Measurements from ENCODE around the gene COPS7B. TPM values are rescaled to one million over a fixed set of nuclear protein-coding genes. Genes with fewer than 3 reads are reported as not detected.

Gene COPS7B
- polyA plus RNA-seq, 1 of the 3 experiments (the other 2 are of a cell fraction), result 60.5 TPM

- DNase-seq, result no peak
- H3K4me3 ChIP-seq (ENCODE audit: low read depth in 2 of 2, low read length in 1 of 2), result no peak overlapping the region
- no peaks in the 10 kb centered on the region for H3K4me1 ChIP-seq (ENCODE audit: control insufficient read depth in 1 of 2, insufficient read depth in 2 of 2, low read depth in 1 of 2, low read length in 1 of 2)
- ChIA-PET CTCF (interaction anchor here (1.9 kb wide), 1 partner anchor 20 kb away, joined by 12 read pairs; no protein-coding TSS in a partner anchor), POLR2A (no interaction called here)
- H3K27me3 ChIP-seq (ENCODE audit: insufficient read depth), result no peaks in the 10 kb centered on the region; the same call in 1 of the 2 replicates
- no peak overlapping the region for H3K4me2 ChIP-seq
- H3F3A ChIP-seq (replicated peaks; ENCODE audit: insufficient read depth), result no peaks in the 10 kb centered on the region
- 0 out of 2 replicates have a peak, but pooled peaks cover 8% of the 10 kb centered on the region for H3K9me3 ChIP-seq
- no peak overlapping the region for H3K27ac ChIP-seq (ENCODE audit: low read depth in 2 of 2, low read length in 1 of 2)
- H3K36me3 ChIP-seq (replicated peaks in 1 of 2; ENCODE audit: control insufficient read depth in 1 of 2, insufficient read depth in 2 of 2, low read length in 1 of 2), result peaks cover 9 to 28% of the 10 kb centered on the region in 2 experiments
- no peaks in the 10 kb centered on the region for H3K79me2 ChIP-seq (ENCODE audit: insufficient read depth)
- H2AFZ ChIP-seq (ENCODE audit: low read depth), result no peak overlapping the region
- no peak overlapping the region for H3K9ac ChIP-seq
- no peaks in the 10 kb centered on the region for H4K20me1 ChIP-seq (ENCODE audit: insufficient read depth)
- H3K9me2 ChIP-seq, result no peaks in the 10 kb centered on the region
- no peak for TF ChIP-seq TAF1 (IDR thresholded peaks at IDR 0.05; ENCODE audit: borderline replicate concordance, low read depth, low read length)
- TF ChIP-seq JUND (IDR thresholded peaks at IDR 0.05), result no peak
- TF ChIP-seq FOXM1 (IDR thresholded peaks at IDR 0.05; ENCODE audit: low read depth), result no peak
- TF ChIP-seq CTCF (IDR thresholded peaks at IDR 0.05), result no peak
- no peak for TF ChIP-seq TCF12 (IDR thresholded peaks at IDR 0.05)
- no peak for TF ChIP-seq REST (IDR thresholded peaks at IDR 0.05; ENCODE audit: low read depth, low read length)
- TF ChIP-seq, protein P1, sequence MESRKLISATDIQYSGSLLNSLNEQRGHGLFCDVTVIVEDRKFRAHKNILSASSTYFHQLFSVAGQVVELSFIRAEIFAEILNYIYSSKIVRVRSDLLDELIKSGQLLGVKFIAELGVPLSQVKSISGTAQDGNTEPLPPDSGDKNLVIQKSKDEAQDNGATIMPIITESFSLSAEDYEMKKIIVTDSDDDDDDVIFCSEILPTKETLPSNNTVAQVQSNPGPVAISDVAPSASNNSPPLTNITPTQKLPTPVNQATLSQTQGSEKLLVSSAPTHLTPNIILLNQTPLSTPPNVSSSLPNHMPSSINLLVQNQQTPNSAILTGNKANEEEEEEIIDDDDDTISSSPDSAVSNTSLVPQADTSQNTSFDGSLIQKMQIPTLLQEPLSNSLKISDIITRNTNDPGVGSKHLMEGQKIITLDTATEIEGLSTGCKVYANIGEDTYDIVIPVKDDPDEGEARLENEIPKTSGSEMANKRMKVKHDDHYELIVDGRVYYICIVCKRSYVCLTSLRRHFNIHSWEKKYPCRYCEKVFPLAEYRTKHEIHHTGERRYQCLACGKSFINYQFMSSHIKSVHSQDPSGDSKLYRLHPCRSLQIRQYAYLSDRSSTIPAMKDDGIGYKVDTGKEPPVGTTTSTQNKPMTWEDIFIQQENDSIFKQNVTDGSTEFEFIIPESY (IDR thresholded peaks at IDR 0.05; ENCODE audit: borderline replicate concordance, low read depth), result no peak
- TF ChIP-seq RCOR1 (IDR thresholded peaks at IDR 0.05; ENCODE audit: low read length), result no peak
- no peak for TF ChIP-seq MEF2A (IDR thresholded peaks at IDR 0.05; ENCODE audit: borderline replicate concordance, low read depth)
- TF ChIP-seq USF2 (IDR thresholded peaks at IDR 0.05; ENCODE audit: borderline replicate concordance, low read depth, low read length), result no peak
- WGBS (ENCODE audit: low lambda C conversion rate), result 94% methylated on average over 8 of the region's 8 CpGs
These were observed 30.2 kb downstream of the COPS7B start for GRCh38 chr2:231816327-231817026.

Measured in SK-N-SH (cell line).